Measurements from ENCODE around the gene ACTR3.

ACTR3 gene

DNA sequence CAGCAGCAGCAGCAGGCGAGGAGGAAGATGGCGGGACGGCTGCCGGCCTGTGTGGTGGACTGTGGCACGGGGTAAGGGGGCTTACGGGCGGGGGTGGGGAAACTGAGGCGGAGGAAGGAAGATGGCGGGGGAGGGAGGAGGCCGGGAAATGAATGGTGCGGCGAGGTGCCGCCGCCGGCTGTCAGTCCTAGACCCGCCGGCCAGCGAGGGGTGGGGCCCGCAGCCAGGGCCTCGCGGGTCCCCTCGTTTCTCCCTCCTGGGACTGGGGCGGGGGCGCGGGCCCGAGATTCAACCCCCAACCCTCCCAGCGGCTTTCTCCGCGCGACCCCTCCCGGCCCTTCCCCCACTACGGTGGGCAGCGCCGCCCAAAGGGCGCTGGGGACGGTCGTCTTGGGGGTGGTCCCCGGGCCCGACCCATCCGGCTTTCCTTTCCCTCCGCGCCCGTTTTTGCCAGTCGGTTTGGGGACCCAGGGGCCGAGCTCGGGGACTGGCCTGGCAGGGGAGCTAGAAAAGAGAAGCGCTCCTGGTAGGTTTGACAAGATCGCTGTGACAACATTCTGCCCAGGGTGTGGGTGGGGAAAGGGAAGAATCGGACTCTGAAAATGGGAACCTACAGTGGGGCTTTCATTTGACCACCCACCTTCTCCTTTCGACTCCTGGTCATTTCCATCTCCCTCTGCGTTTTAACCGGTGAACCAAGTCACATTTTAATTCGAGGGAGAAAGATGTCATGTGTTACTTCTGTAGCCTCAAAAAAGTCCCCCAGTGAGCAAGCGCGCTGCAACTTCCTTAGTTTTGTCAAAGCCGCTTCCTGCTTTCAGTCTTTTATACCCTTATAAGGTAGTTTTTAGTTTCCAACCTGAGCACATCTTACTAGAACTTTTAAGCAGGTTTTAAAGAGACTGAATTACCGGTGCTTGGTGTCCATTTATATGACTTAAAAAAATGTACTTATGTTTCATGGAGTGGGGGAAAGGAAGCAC is 655 bp downstream of the ACTR3 start:
- no peaks in the 10 kb centered on the region for H3K9me2 ChIP-seq (replicated peaks; ENCODE audit: insufficient read depth, low read length)

DNA sequence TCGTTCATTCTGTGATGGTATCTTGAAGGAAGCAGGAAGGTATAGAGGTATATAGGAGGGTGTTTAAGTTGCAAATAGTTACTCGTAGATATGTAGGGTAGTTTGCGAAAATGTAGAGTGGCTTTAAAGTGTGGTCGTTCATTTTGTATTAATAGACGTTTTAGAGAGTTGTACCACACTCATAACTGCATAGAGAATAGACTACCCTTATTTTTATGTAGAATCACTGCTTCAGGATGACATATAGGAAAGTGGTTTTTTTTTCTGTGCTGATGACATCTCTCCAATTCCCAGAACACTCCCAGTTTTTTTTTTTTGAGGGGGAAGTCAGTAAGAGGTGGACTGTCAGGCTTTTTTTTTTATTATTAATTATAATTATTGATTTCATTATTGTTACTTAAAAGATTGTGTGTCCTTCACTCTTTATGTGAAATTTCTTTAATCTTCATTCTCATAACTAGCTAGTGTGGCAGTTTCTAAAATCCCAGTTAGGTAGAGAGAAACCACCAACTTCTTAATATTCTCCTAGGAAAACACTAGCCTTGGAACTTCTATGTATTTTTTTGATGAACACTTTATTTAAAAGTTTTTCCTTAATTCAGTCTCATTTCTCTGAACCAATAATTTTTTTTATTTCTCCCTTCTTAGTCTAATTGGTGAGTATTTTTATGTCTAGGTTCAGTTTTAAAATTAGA is 1.5 kb downstream of the ACTR3 start:
- Histone ChIP-seq H3K9me3 (ENCODE audit: insufficient read depth, low read length) (no peaks in the 10 kb centered on the region), H3K79me2 (ENCODE audit: insufficient read depth, low read length) (peaks cover 96% of the 10 kb centered on the region), H3K4me2 (ENCODE audit: low read depth, low read length, poor library complexity, severe bottlenecking) (peak overlapping the region; percentile 99), H2AFZ (ENCODE audit: low read depth, low read length, severe bottlenecking) (no peak overlapping the region), H3K27me3 (ENCODE audit: low read length) (no peaks in the 10 kb centered on the region), H3K9me2 (replicated peaks; ENCODE audit: insufficient read depth, low read length) (no peaks in the 10 kb centered on the region), H3K4me3 (ENCODE audit: insufficient read depth, low read length, poor library complexity, severe bottlenecking) (peak overlapping the region; percentile 84), H3K9ac (ENCODE audit: low read length) (peak overlapping the region; percentile 94), H3F3A (ENCODE audit: insufficient read depth) (peaks cover 53% of the 10 kb centered on the region), H4K20me1 (ENCODE audit: low read depth, low read length) (peaks cover 26% of the 10 kb centered on the region), H3K27ac (ENCODE audit: low read depth, low read length) (peak overlapping the region; percentile 97), H3K36me3 (ENCODE audit: low read length) (peaks cover 14% of the 10 kb centered on the region)
- no peak for TF ChIP-seq EZH2phosphoT487 (conservative IDR thresholded peaks at IDR 0.05; ENCODE audit: low read length)
- TF ChIP-seq, protein P1, sequence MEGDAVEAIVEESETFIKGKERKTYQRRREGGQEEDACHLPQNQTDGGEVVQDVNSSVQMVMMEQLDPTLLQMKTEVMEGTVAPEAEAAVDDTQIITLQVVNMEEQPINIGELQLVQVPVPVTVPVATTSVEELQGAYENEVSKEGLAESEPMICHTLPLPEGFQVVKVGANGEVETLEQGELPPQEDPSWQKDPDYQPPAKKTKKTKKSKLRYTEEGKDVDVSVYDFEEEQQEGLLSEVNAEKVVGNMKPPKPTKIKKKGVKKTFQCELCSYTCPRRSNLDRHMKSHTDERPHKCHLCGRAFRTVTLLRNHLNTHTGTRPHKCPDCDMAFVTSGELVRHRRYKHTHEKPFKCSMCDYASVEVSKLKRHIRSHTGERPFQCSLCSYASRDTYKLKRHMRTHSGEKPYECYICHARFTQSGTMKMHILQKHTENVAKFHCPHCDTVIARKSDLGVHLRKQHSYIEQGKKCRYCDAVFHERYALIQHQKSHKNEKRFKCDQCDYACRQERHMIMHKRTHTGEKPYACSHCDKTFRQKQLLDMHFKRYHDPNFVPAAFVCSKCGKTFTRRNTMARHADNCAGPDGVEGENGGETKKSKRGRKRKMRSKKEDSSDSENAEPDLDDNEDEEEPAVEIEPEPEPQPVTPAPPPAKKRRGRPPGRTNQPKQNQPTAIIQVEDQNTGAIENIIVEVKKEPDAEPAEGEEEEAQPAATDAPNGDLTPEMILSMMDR (IDR thresholded peaks at IDR 0.05; ENCODE audit: insufficient read depth, low read length, poor library complexity, severe bottlenecking): no peak

More for the DNA sequence above, 655 bp downstream of the ACTR3 start:
- Histone ChIP-seq H3F3A (ENCODE audit: insufficient read depth) (peaks cover 56% of the 10 kb centered on the region), H3K9ac (ENCODE audit: low read length) (peak overlapping the region; percentile 94), H3K36me3 (ENCODE audit: low read length) (peaks cover 14% of the 10 kb centered on the region), H3K4me2 (ENCODE audit: low read depth, low read length, poor library complexity, severe bottlenecking) (peak overlapping the region; percentile 99), H2AFZ (ENCODE audit: low read depth, low read length, severe bottlenecking) (no peak overlapping the region), H3K27ac (ENCODE audit: low read depth, low read length) (peak overlapping the region; percentile 97), H4K20me1 (ENCODE audit: low read depth, low read length) (peaks cover 18% of the 10 kb centered on the region), H3K4me3 (ENCODE audit: insufficient read depth, low read length, poor library complexity, severe bottlenecking) (peak overlapping the region; percentile 84), H3K79me2 (ENCODE audit: insufficient read depth, low read length) (peaks cover 95% of the 10 kb centered on the region), H3K27me3 (ENCODE audit: low read length) (no peaks in the 10 kb centered on the region), H3K9me3 (ENCODE audit: insufficient read depth, low read length) (no peaks in the 10 kb centered on the region)
- TF ChIP-seq, protein P1 (IDR thresholded peaks at IDR 0.05; ENCODE audit: insufficient read depth, low read length, poor library complexity, severe bottlenecking): no peak
- no peak for TF ChIP-seq EZH2phosphoT487 (conservative IDR thresholded peaks at IDR 0.05; ENCODE audit: low read length)

DNA sequence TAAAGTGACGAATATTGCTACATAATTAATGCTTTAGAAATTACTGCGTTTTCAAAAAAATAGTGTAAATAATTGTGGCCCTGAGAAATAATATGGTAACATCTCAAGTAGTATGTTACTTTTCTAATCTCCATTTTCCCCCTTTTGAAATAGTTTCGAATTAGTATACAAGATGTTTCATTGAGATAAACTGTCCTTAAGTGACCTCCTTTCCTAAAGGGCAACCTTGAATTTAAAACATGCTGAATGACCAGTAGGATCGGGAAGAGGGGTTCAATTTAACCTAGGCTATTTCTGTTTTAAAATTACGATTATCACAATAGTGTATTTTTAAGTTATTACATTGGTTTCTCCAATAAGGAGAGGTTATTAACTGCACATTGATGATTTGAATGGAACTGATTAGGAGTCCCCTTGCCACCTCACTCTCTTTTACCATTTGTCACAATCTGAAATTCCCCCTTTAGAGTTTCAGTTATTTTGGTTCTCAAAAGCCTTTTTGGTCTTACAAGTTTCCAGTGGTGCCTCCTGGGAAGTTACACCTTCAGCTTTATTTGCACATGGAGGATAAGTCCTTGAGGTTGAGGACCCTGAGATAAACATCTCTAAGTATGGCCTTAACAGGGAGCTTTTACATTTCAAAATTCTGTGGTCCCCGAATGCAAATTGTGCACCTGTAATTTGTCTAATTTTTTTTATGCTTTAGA is 2.3 kb downstream of the ACTR3 start:
- Histone ChIP-seq H3K36me3 (ENCODE audit: low read length) (peaks cover 19% of the 10 kb centered on the region), H3K27me3 (ENCODE audit: low read length) (no peaks in the 10 kb centered on the region), H3K79me2 (ENCODE audit: insufficient read depth, low read length) (peaks cover 96% of the 10 kb centered on the region), H3F3A (ENCODE audit: insufficient read depth) (peaks cover 45% of the 10 kb centered on the region), H2AFZ (ENCODE audit: low read depth, low read length, severe bottlenecking) (no peak overlapping the region), H4K20me1 (ENCODE audit: low read depth, low read length) (peaks cover 33% of the 10 kb centered on the region), H3K9me3 (ENCODE audit: insufficient read depth, low read length) (no peaks in the 10 kb centered on the region), H3K27ac (ENCODE audit: low read depth, low read length) (peak overlapping the region; percentile 97), H3K9ac (ENCODE audit: low read length) (peak overlapping the region; percentile 94), H3K4me3 (ENCODE audit: insufficient read depth, low read length, poor library complexity, severe bottlenecking) (peak overlapping the region; percentile 84), H3K4me2 (ENCODE audit: low read depth, low read length, poor library complexity, severe bottlenecking) (peak overlapping the region; percentile 99), H3K9me2 (replicated peaks; ENCODE audit: insufficient read depth, low read length) (no peaks in the 10 kb centered on the region)
- TF ChIP-seq, protein P1 (IDR thresholded peaks at IDR 0.05; ENCODE audit: insufficient read depth, low read length, poor library complexity, severe bottlenecking): no peak
